GM12878 (cell line): Measurements from ENCODE around the gene KISS1R. TPM values are rescaled to one million over a fixed set of nuclear protein-coding genes. Genes with fewer than 3 reads are reported as not detected.
A peak's percentile ranks its signal among the peaks of the same experiment; 100 is the strongest.

Experiments used
- BACH1 ChIP-seq: fragments of 450-650 bp; IDR thresholded peaks from 2 replicates; pipeline ENCODE4 v1.6.1; 2017; ENCODE audit warnings: mild to moderate bottlenecking, borderline replicate concordance
- BHLHE40 ChIP-seq, 2 experiments: fragments of 450-650 bp in 1 of 2; IDR thresholded peaks; 2 replicates each; pipeline ENCODE4 v1.6.1; 2011 to 2017; ENCODE audit warnings: low read depth in 2 of 2, borderline replicate concordance in 1 of 2, improper control_type of control experiment in 1 of 2, low read length in 1 of 2, mild to moderate bottlenecking in 1 of 2
- ETV6 ChIP-seq, 2 experiments: fragments of 450-650 bp in 1 of 2; IDR thresholded peaks in 1 of 2; conservative IDR thresholded peaks in 1 of 2; 2 replicates each; pipeline ENCODE4 v1.6.1; 2014; ENCODE audit warnings: antibody characterized with exemption in 1 of 2, borderline replicate concordance in 1 of 2, low read depth in 1 of 2, mild to moderate bottlenecking in 1 of 2, moderate library complexity in 1 of 2
- IKZF1 ChIP-seq: fragments of 450-650 bp; conservative IDR thresholded peaks from 2 replicates; pipeline ENCODE4 v1.6.1; 2017; ENCODE audit warnings: antibody characterized with exemption, mild to moderate bottlenecking
- KDM1A ChIP-seq: fragments of 200-600 bp; sonication (generic); IDR thresholded peaks from 2 replicates; pipeline ENCODE4 v1.6.1; 2016; ENCODE audit warnings: borderline replicate concordance
- MTA3 ChIP-seq: IDR thresholded peaks from 2 replicates; pipeline ENCODE4 v1.6.1; 2012; ENCODE audit warnings: low read length, inconsistent platforms, borderline replicate concordance
- MYC ChIP-seq: IDR thresholded peaks from 2 replicates; pipeline ENCODE4 v1.6.1; 2011; ENCODE audit warnings: mild to moderate bottlenecking, low read length, moderate library complexity, inconsistent platforms; ENCODE audit not compliant: insufficient read depth, insufficient replicate concordance, insufficient read length, severe bottlenecking
- RBBP5 ChIP-seq: fragments of 200-600 bp; sonication (generic); conservative IDR thresholded peaks from 2 replicates; pipeline ENCODE4 v1.6.1; 2016
- SIX5 ChIP-seq: IDR thresholded peaks from 2 replicates; pipeline ENCODE4 v1.6.1; 2011; ENCODE audit warnings: mild to moderate bottlenecking, low read depth, low read length, moderate library complexity; ENCODE audit not compliant: severe bottlenecking
- SMAD5 ChIP-seq: IDR thresholded peaks from 2 replicates; pipeline ENCODE4 v1.6.1; 2016; ENCODE audit warnings: antibody characterized with exemption, low read depth
- TAF1 ChIP-seq: IDR thresholded peaks from 2 replicates; pipeline ENCODE4 v1.6.1; 2011; ENCODE audit warnings: mild to moderate bottlenecking, low read depth, low read length, borderline replicate concordance
- ZNF207 ChIP-seq: fragments of 450-650 bp; IDR thresholded peaks from 2 replicates; pipeline ENCODE4 v1.6.1; 2014; ENCODE audit warnings: antibody characterized with exemption, mild to moderate bottlenecking, borderline replicate concordance
- ZNF384 ChIP-seq: IDR thresholded peaks from 2 replicates; pipeline ENCODE4 v1.6.1; 2012; ENCODE audit warnings: low read depth, mild to moderate bottlenecking, low read length, improper control_type of control experiment, borderline replicate concordance
- polyA plus RNA-seq, 11 experiments: library from polyadenylated mRNA; depleted of rRNA in 4 of 11; unstranded in 6 of 11; stranded (reverse) in 5 of 11; fragments of >200 nt; fragmentation: Nextera tagmentation in 4 of 11; fragmentation: Illumina TruSeq in 1 of 11; extraction: Ambion mirVana in 4 of 11; extraction: Trizol in 1 of 11; gene quantifications; 1 replicate in 1 of 11; 2 replicates in 10 of 11; pipeline versions ENCODE4 v1.2.1 to v1.2.3, GENCODE V29; 2011 to 2016; ENCODE audit warnings: inconsistent platforms in 2 of 11, missing spikeins in 2 of 11, low read depth in 1 of 11
- total RNA-seq, 4 experiments: library from RNA; depleted of rRNA in 3 of 4; stranded (reverse); fragments of >200 nt in 3 of 4; fragmentation: Illumina TruSeq in 1 of 4; extraction: Trizol in 1 of 4; gene quantifications; 2 replicates each; pipeline versions ENCODE4 v1.2.1 to v1.2.3, GENCODE V29; 2013 to 2021
- TF ChIP-seq, protein P1 (sequence below): fragments of 450-650 bp; IDR thresholded peaks from 2 replicates; pipeline ENCODE4 v1.6.1; 2017; ENCODE audit warnings: mild to moderate bottlenecking
- TF ChIP-seq, protein P2 (sequence below): fragments of 450-650 bp; IDR thresholded peaks from 2 replicates; pipeline ENCODE4 v1.6.1; 2017; ENCODE audit warnings: mild to moderate bottlenecking, moderate library complexity
- TF ChIP-seq, protein P3 (sequence below): fragments of 450-650 bp; IDR thresholded peaks from 2 replicates; pipeline ENCODE4 v1.6.1; 2014; ENCODE audit warnings: mild to moderate bottlenecking
- TF ChIP-seq, protein P4 (sequence below): fragments of 450-650 bp; conservative IDR thresholded peaks from 2 replicates; pipeline ENCODE4 v1.6.1; 2017; ENCODE audit warnings: mild to moderate bottlenecking, moderate library complexity
- TF ChIP-seq, protein P5 (sequence below): IDR thresholded peaks from 2 replicates; pipeline ENCODE4 v1.6.1; 2011; ENCODE audit warnings: low read depth, low read length, improper control_type of control experiment, borderline replicate concordance

The KISS1R gene
- total and polyA plus RNA-seq, 10 of the 15 experiments (the other 5 are each of a cell fraction or from before 2014, with no cell fraction given), result 0.13 to 2.7 (median 1.4) TPM; not detected in 3

DNA sequence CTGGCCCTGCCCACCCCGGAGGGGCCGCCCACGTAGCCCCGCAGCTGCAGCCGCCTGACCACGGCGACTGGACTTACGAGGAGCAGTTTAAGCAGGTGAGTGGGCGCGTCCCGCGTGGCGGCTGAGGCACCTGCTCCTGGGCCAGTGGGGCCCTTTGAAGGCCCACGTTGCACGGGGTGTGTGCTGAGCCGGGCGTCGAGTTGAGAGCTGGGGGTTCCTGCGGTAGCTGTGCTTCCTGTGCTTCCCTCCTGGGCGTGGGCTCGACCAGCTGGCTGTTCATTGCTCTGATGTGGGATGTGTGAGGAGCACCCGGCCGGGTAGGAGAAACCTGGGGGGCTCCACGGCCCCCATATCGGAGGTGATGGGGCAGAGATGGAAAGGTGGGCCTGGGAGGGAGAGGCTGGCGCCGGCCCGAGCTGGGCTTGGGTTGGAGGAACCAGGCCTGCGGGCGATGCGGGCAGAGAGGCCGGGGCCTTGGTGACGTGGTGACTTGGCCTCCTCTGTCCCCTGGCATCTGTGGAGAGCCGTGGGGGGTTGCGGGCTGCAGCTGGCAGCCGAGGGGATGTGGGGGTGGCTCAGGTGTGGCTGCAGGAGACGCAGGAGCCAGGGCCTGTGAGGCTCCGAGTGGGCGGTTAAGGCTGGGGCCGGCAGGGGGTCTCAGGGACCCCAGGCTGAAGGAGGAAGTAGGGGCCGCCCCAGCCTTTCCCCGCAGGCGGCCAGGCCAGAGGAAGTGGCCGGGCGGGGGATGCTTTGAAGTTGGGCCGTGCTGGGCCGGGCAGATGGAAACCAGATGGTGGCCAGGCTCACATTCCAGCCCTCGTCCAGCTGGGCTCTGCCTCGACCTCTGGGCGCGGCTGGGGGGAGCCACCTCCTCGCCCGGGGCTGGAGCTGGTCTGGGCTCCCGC lies 15.8 kb downstream of the KISS1R start (continued):
- TF ChIP-seq SIX5 (no peak), RBBP5 (no peak), ZNF207 (no peak), BHLHE40 (IDR thresholded peaks at IDR 0.05; ENCODE audit: borderline replicate concordance in 1 of 2, low read depth in 2 of 2, low read length in 1 of 2) (peak; percentile 59 to 74; a peak in 3 of 4 replicates), ETV6 (conservative IDR thresholded peaks at IDR 0.05 in 1 of 2, IDR thresholded peaks at IDR 0.05 in 1 of 2; ENCODE audit: borderline replicate concordance in 1 of 2, low read depth in 1 of 2) (0 out of 4 replicates have a peak, but pooled peaks of 1 of the 2 experiments have one; percentile 26), TAF1 (no peak), MTA3 (no peak), KDM1A (no peak), ZNF384 (no peak), MYC (no peak), SMAD5 (no peak), IKZF1 (peak; percentile 82), BACH1 (peak; percentile 82)
- TF ChIP-seq, protein P1, sequence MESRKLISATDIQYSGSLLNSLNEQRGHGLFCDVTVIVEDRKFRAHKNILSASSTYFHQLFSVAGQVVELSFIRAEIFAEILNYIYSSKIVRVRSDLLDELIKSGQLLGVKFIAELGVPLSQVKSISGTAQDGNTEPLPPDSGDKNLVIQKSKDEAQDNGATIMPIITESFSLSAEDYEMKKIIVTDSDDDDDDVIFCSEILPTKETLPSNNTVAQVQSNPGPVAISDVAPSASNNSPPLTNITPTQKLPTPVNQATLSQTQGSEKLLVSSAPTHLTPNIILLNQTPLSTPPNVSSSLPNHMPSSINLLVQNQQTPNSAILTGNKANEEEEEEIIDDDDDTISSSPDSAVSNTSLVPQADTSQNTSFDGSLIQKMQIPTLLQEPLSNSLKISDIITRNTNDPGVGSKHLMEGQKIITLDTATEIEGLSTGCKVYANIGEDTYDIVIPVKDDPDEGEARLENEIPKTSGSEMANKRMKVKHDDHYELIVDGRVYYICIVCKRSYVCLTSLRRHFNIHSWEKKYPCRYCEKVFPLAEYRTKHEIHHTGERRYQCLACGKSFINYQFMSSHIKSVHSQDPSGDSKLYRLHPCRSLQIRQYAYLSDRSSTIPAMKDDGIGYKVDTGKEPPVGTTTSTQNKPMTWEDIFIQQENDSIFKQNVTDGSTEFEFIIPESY, result no peak
- TF ChIP-seq, protein P2, sequence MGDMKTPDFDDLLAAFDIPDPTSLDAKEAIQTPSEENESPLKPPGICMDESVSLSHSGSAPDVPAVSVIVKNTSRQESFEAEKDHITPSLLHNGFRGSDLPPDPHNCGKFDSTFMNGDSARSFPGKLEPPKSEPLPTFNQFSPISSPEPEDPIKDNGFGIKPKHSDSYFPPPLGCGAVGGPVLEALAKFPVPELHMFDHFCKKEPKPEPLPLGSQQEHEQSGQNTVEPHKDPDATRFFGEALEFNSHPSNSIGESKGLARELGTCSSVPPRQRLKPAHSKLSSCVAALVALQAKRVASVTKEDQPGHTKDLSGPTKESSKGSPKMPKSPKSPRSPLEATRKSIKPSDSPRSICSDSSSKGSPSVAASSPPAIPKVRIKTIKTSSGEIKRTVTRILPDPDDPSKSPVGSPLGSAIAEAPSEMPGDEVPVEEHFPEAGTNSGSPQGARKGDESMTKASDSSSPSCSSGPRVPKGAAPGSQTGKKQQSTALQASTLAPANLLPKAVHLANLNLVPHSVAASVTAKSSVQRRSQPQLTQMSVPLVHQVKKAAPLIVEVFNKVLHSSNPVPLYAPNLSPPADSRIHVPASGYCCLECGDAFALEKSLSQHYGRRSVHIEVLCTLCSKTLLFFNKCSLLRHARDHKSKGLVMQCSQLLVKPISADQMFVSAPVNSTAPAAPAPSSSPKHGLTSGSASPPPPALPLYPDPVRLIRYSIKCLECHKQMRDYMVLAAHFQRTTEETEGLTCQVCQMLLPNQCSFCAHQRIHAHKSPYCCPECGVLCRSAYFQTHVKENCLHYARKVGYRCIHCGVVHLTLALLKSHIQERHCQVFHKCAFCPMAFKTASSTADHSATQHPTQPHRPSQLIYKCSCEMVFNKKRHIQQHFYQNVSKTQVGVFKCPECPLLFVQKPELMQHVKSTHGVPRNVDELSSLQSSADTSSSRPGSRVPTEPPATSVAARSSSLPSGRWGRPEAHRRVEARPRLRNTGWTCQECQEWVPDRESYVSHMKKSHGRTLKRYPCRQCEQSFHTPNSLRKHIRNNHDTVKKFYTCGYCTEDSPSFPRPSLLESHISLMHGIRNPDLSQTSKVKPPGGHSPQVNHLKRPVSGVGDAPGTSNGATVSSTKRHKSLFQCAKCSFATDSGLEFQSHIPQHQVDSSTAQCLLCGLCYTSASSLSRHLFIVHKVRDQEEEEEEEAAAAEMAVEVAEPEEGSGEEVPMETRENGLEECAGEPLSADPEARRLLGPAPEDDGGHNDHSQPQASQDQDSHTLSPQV, result no peak
- TF ChIP-seq, protein P3, sequence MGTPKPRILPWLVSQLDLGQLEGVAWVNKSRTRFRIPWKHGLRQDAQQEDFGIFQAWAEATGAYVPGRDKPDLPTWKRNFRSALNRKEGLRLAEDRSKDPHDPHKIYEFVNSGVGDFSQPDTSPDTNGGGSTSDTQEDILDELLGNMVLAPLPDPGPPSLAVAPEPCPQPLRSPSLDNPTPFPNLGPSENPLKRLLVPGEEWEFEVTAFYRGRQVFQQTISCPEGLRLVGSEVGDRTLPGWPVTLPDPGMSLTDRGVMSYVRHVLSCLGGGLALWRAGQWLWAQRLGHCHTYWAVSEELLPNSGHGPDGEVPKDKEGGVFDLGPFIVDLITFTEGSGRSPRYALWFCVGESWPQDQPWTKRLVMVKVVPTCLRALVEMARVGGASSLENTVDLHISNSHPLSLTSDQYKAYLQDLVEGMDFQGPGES, result no peak
- TF ChIP-seq, protein P4, sequence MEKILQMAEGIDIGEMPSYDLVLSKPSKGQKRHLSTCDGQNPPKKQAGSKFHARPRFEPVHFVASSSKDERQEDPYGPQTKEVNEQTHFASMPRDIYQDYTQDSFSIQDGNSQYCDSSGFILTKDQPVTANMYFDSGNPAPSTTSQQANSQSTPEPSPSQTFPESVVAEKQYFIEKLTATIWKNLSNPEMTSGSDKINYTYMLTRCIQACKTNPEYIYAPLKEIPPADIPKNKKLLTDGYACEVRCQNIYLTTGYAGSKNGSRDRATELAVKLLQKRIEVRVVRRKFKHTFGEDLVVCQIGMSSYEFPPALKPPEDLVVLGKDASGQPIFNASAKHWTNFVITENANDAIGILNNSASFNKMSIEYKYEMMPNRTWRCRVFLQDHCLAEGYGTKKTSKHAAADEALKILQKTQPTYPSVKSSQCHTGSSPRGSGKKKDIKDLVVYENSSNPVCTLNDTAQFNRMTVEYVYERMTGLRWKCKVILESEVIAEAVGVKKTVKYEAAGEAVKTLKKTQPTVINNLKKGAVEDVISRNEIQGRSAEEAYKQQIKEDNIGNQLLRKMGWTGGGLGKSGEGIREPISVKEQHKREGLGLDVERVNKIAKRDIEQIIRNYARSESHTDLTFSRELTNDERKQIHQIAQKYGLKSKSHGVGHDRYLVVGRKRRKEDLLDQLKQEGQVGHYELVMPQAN, result peak; percentile 19; the same call in 1 of the 2 replicates
- TF ChIP-seq, protein P5, sequence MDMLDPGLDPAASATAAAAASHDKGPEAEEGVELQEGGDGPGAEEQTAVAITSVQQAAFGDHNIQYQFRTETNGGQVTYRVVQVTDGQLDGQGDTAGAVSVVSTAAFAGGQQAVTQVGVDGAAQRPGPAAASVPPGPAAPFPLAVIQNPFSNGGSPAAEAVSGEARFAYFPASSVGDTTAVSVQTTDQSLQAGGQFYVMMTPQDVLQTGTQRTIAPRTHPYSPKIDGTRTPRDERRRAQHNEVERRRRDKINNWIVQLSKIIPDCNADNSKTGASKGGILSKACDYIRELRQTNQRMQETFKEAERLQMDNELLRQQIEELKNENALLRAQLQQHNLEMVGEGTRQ, result no peak
